Keratinocyte (primary cell): ENCODE measurements around the gene UBR3.

Experiments
- EZH2 ChIP-seq: IDR thresholded peaks from one replicate; pipeline ENCODE4 v1.6.1; 2012; ENCODE audit warnings: inconsistent platforms, mild to moderate bottlenecking, low read length, moderate library complexity
- TF ChIP-seq, protein P1 (sequence below), 3 experiments: IDR thresholded peaks in 1 of 3; conservative IDR thresholded peaks in 1 of 3; optimal IDR thresholded peaks in 1 of 3; 2 replicates in 2 of 3; 3 replicates in 1 of 3; pipeline versions ENCODE3 to v1.5.1; 2011; ENCODE audit warnings: low read length in 3 of 3, mild to moderate bottlenecking in 3 of 3, moderate library complexity in 2 of 3, control low read depth in 1 of 3, inconsistent platforms in 1 of 3; ENCODE audit not compliant: insufficient read depth in 2 of 3; ENCODE audit errors: extremely low read depth in 1 of 3

DNA sequence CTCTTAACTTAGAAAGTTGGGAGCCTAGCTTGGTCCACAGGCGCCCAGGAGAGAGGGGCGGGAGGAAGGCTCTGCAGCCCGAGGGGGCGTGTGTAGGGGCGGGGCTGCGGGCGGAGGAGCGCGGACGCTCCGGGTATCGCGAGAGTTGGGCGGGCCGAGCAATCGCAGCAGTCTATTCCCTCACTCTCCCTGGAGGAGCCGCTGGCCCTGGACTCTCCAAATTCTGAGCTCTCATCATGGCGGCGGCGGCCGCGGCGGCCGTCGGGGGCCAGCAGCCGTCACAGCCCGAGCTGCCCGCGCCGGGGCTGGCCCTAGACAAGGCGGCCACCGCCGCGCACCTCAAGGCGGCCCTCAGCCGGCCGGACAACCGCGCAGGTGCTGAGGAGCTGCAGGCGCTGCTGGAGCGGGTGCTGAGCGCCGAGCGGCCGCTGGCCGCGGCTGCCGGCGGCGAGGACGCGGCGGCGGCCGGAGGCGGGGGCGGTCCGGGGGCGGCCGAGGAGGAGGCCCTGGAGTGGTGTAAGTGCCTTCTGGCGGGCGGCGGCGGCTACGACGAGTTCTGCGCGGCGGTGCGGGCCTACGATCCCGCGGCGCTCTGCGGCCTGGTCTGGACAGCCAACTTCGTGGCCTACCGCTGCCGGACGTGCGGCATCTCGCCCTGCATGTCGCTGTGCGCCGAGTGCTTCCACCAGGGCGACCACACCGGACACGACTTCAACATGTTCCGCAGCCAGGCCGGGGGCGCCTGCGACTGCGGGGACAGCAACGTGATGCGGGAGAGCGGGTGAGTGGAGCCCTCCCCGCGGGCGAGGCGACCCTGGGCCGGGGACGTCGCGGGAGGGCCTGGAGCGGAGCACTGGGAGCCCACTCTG lies at the start of gene UBR3:
- TF ChIP-seq, protein P1, sequence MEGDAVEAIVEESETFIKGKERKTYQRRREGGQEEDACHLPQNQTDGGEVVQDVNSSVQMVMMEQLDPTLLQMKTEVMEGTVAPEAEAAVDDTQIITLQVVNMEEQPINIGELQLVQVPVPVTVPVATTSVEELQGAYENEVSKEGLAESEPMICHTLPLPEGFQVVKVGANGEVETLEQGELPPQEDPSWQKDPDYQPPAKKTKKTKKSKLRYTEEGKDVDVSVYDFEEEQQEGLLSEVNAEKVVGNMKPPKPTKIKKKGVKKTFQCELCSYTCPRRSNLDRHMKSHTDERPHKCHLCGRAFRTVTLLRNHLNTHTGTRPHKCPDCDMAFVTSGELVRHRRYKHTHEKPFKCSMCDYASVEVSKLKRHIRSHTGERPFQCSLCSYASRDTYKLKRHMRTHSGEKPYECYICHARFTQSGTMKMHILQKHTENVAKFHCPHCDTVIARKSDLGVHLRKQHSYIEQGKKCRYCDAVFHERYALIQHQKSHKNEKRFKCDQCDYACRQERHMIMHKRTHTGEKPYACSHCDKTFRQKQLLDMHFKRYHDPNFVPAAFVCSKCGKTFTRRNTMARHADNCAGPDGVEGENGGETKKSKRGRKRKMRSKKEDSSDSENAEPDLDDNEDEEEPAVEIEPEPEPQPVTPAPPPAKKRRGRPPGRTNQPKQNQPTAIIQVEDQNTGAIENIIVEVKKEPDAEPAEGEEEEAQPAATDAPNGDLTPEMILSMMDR (optimal IDR thresholded peaks at IDR 0.05 in 1 of 3, IDR thresholded peaks at IDR 0.05 in 1 of 3, conservative IDR thresholded peaks at IDR 0.05 in 1 of 3; ENCODE audit: extremely low read depth in 1 of 3, insufficient read depth in 2 of 3, low read length in 3 of 3) = peak in 1 of 3 experiments; percentile 15
- TF ChIP-seq EZH2 = no peak
